ENCODE data around the gene RNF44. TPM values are rescaled to one million over a fixed set of nuclear protein-coding genes. Genes with fewer than 3 reads are reported as not detected.

The RNF44 gene
- total and polyA plus RNA-seq, 2 experiments from 2014 or later: 2.1 to 2.9 TPM

GRCh38 chr5:176533390-176533789 lies 3.8 kb downstream of the RNF44 start:
- no peak for TF ChIP-seq EZH2phosphoT487 (IDR thresholded peaks at IDR 0.05; ENCODE audit: insufficient read depth, low read depth)
- no peak for TF ChIP-seq EZH2 (IDR thresholded peaks at IDR 0.05; ENCODE audit: insufficient read depth, poor library complexity, severe bottlenecking)
- 75 to 78% methylated on average over 8 of the region's 8 CpGs for WGBS, 2 experiments (ENCODE audit: low coverage in 1 of 2, low lambda C conversion rate in 2 of 2, missing lambda C conversion rate in 2 of 2)
- H3K27ac ChIP-seq: no peak overlapping the region
- peaks cover 8% of the 10 kb centered on the region for H3K4me1 ChIP-seq (ENCODE audit: insufficient read depth)
- no peak overlapping the region for H3K4me3 ChIP-seq
- H2AFZ ChIP-seq: no peak overlapping the region
- H4K20me1 ChIP-seq (ENCODE audit: insufficient read depth): no peaks in the 10 kb centered on the region
- H3K27me3 ChIP-seq (replicated peaks; ENCODE audit: insufficient read depth): no peaks in the 10 kb centered on the region
- no peak overlapping the region for H3K4me2 ChIP-seq (ENCODE audit: unreplicated experiment)
- peaks cover 38% of the 10 kb centered on the region for H3K79me2 ChIP-seq (ENCODE audit: insufficient read depth)
- H3K9me3 ChIP-seq (ENCODE audit: low read depth): no peaks in the 10 kb centered on the region
- no peaks in the 10 kb centered on the region for H3K9me2 ChIP-seq (ENCODE audit: insufficient read depth)
- peaks cover 7% of the 10 kb centered on the region for H3F3A ChIP-seq (ENCODE audit: insufficient read depth)
- no peak for DNase-seq
- no peak overlapping the region for H3K9ac ChIP-seq
- in situ Hi-C loops (cut with MboI): no loop called here
- H3K36me3 ChIP-seq (ENCODE audit: low read depth): no peaks in the 10 kb centered on the region

- Histone ChIP-seq H2AFZ (no peak overlapping the region), H3K9me2 (ENCODE audit: insufficient read depth) (no peaks in the 10 kb centered on the region), H4K20me1 (ENCODE audit: insufficient read depth) (no peaks in the 10 kb centered on the region), H3K27ac (no peak overlapping the region), H3K27me3 (replicated peaks; ENCODE audit: insufficient read depth) (no peaks in the 10 kb centered on the region), H3F3A (ENCODE audit: insufficient read depth) (peaks cover 3% of the 10 kb centered on the region; the same call in 1 of the 2 replicates), H3K4me2 (ENCODE audit: unreplicated experiment) (no peak overlapping the region), H3K79me2 (ENCODE audit: insufficient read depth) (peaks cover 38% of the 10 kb centered on the region), H3K4me3 (no peak overlapping the region), H3K9me3 (ENCODE audit: low read depth) (no peaks in the 10 kb centered on the region), H3K4me1 (ENCODE audit: insufficient read depth) (peaks cover 4% of the 10 kb centered on the region; the same call in 1 of the 2 replicates), H3K9ac (no peak overlapping the region), H3K36me3 (ENCODE audit: low read depth) (no peaks in the 10 kb centered on the region)
- in situ Hi-C loops (cut with MboI): no loop called here
- 91 to 95% methylated on average over 8 of the region's 9 CpGs for WGBS, 2 experiments (ENCODE audit: low coverage in 1 of 2, low lambda C conversion rate in 2 of 2, missing lambda C conversion rate in 2 of 2)
- TF ChIP-seq EZH2 (IDR thresholded peaks at IDR 0.05; ENCODE audit: insufficient read depth, poor library complexity, severe bottlenecking) (no peak), EZH2phosphoT487 (IDR thresholded peaks at IDR 0.05; ENCODE audit: insufficient read depth, low read depth) (no peak)
- DNase-seq: no peak
Observed at GRCh38 chr5:176532795-176533194, 4.4 kb downstream of the RNF44 start.

- H2AFZ ChIP-seq: no peak overlapping the region
- peaks cover 4% of the 10 kb centered on the region; the same call in 1 of the 2 replicates for H3K4me1 ChIP-seq (ENCODE audit: insufficient read depth)
- H3K4me3 ChIP-seq: no peak overlapping the region
- H3K4me2 ChIP-seq (ENCODE audit: unreplicated experiment): no peak overlapping the region
- H3K9ac ChIP-seq: no peak overlapping the region
- no peaks in the 10 kb centered on the region for H3K9me3 ChIP-seq (ENCODE audit: low read depth)
- no peaks in the 10 kb centered on the region for H3K36me3 ChIP-seq (ENCODE audit: low read depth)
- H3F3A ChIP-seq (ENCODE audit: insufficient read depth): peaks cover 3% of the 10 kb centered on the region; the same call in 1 of the 2 replicates
- no peaks in the 10 kb centered on the region for H4K20me1 ChIP-seq (ENCODE audit: insufficient read depth)
- no peak for DNase-seq
- 87% methylated on average over 15 to 28 of the region's 28 CpGs for WGBS, 2 experiments (ENCODE audit: low coverage in 1 of 2, low lambda C conversion rate in 2 of 2, missing lambda C conversion rate in 2 of 2)
- in situ Hi-C loops (cut with MboI): no loop called here
- TF ChIP-seq EZH2phosphoT487 (IDR thresholded peaks at IDR 0.05; ENCODE audit: insufficient read depth, low read depth) (no peak), EZH2 (IDR thresholded peaks at IDR 0.05; ENCODE audit: insufficient read depth, poor library complexity, severe bottlenecking) (no peak)
- H3K9me2 ChIP-seq (ENCODE audit: insufficient read depth): no peaks in the 10 kb centered on the region
- peaks cover 38% of the 10 kb centered on the region for H3K79me2 ChIP-seq (ENCODE audit: insufficient read depth)
- no peaks in the 10 kb centered on the region for H3K27me3 ChIP-seq (replicated peaks; ENCODE audit: insufficient read depth)
- H3K27ac ChIP-seq: no peak overlapping the region
Observed at GRCh38 chr5:176531902-176532493, 5.2 kb downstream of the RNF44 start.

- Histone ChIP-seq H4K20me1 (ENCODE audit: insufficient read depth) (no peaks in the 10 kb centered on the region), H3K4me1 (ENCODE audit: insufficient read depth) (peaks cover 4% of the 10 kb centered on the region; the same call in 1 of the 2 replicates), H2AFZ (no peak overlapping the region), H3K36me3 (ENCODE audit: low read depth) (no peaks in the 10 kb centered on the region), H3K4me2 (ENCODE audit: unreplicated experiment) (no peak overlapping the region), H3K79me2 (ENCODE audit: insufficient read depth) (peaks cover 36% of the 10 kb centered on the region), H3K4me3 (no peak overlapping the region), H3K9me2 (ENCODE audit: insufficient read depth) (no peaks in the 10 kb centered on the region), H3K27ac (no peak overlapping the region), H3F3A (ENCODE audit: insufficient read depth) (peaks cover 3% of the 10 kb centered on the region; the same call in 1 of the 2 replicates), H3K27me3 (replicated peaks; ENCODE audit: insufficient read depth) (no peaks in the 10 kb centered on the region), H3K9ac (no peak overlapping the region), H3K9me3 (ENCODE audit: low read depth) (no peaks in the 10 kb centered on the region)
- whole genome bisulfite sequencing, 2 experiments (ENCODE audit: low coverage in 1 of 2, low lambda C conversion rate in 2 of 2, missing lambda C conversion rate in 2 of 2): 73 to 76% methylated on average over 22 to 24 of the region's 24 CpGs
- in situ Hi-C loops (cut with MboI): no loop called here
- TF ChIP-seq EZH2phosphoT487 (IDR thresholded peaks at IDR 0.05; ENCODE audit: insufficient read depth, low read depth) (no peak), EZH2 (IDR thresholded peaks at IDR 0.05; ENCODE audit: insufficient read depth, poor library complexity, severe bottlenecking) (no peak)
- peak; percentile 46 for DNase-seq
Observed at GRCh38 chr5:176530983-176531901, 6.0 kb downstream of the RNF44 start.
